Activated T-helper 1 cell treated with anti-CD3 and anti-CD28 coated beads, Interleukin-2, amount 50 U/mL, for 16 hours (primary cell): Measurements from ENCODE around the gene NR2F2.

Experiments
- DNase-seq, 2 donors: peaks; one replicate each; pipeline ENCODE4 v3.0.0-alpha.2; 2020; ENCODE audit warnings: low read depth in 1 of 2, low spot score in 1 of 2

NR2F2 gene

GRCh38 chr15:96341513-96342405 lies 11.3 kb downstream of the NR2F2 start:
- DNase-seq, result no peak

DNA sequence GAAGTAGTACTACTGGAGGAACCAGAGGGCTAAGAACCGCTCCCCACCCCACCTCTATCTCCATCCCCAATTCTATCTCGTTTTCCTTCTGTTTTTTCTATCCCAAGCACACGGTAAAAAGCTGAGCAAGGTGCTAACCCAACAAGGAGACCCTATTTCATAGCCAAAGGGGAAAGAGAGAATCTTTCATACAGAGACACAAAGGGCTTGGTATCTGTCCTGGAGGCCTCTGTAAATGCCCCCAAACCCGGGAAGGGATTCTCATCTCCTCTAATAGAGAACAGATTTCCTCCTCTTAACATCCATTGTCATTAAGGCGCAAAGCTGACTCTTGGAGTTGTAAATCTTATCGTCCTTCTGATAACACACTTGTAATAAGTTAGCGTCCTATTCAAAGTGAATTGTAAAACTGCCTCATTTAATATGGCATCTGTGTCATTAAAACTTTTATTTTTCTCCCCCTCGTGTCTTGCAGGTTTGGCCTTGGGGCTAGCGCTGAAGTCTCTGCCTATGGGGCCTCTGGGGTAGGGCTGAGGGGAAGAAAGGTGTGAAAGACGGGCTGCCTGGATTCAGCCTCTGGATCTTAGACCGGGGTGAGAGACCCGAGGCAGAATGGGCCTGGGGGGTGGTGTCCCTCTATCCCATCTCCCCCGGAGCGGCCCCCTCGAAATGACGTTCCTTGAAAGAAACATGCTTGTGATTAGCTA lies 12.1 kb downstream of the NR2F2 start:
- DNase-seq, result no peak

DNA sequence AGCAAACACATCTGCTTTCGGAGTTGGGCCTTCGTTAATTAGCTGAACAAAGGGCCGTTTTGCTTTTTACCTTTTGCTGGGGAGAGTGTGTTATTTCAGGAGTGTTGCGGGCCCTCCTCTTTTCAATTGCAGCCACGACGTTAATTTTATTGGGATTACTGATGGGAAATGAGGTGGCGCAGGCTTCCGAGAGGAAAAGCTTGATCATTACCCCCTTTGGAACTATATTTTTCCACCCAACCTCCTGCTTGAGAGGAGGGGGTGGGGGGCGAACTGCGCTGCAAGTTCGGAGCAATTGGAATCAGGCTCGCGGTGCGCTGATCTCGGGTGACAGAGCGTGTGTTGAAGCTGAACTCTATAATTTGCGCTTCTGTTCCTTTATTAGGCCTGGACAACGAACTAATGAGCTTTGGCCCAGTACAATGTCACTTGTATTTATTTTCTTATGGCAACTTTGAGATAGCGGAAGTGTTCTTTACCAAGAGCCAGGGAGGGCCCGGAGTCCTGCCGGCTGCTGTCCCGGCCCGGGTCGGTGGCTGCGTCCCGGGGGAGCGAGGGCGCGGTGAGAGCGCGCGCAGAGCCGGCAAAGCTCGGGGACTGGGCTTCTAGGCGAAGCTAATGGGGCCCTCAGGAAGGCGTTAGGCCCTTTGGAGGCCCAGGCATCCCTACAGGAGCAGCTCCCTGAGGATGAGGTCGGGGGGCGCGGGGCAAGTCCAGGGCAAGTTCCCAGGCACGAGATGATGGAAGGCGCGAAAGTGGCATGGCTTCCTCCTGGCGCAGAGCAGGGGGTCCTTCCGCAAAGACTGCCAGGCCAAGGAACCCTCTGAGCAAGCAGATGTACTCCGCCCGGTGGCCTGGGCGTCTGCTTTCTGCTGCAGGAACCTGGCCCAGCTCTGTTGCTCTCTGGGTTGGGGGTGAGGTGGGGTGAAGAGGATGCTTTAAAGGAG lies 12.9 kb downstream of the NR2F2 start:
- no peak for DNase-seq

GRCh38 chr15:96344060-96344705 lies 13.7 kb downstream of the NR2F2 start:
- no peak for DNase-seq

DNA sequence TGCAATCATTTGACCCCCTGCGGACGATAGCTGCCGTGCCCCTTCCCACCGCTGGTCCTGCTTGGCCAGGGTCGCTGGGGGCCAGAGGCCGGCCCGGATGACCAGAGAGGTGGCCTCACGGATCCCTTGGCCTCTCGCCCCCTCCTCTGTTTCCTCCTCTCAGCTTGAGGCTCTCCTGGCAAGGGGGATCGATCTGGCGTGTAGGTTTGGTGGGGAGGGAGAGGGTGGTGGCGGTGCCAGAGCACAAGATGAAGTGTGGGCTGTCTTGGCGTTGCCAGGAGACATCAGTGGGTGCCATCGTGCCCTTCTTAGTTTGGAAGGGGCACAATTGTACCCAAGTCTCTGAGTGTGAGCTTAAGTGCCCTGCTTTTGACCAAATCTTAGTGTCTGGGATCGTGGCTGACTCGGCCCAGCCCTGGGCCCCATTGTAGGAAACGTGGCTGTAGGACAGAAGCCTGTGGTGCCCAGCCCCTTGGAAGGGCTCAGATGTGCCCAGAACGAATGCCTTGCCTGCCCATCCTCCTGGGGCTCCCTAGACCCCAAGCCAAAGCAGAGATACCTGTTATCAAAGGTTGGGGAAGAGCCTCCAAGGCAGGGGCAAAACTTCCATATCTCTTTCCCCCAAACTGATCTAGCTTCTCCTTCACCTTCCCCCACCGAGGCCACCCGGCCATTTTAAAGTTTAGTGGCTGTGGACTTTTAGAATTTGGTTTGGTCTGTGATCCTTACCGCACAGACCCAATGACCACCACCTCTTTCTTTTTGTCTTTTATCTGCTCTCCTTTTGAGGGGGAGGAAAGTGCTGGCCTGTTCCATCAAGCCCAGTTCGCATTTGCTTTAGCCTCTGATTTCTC lies 14.4 kb downstream of the NR2F2 start:
- no peak for DNase-seq

- no peak for DNase-seq
Observed at GRCh38 chr15:96345560-96346399, 15.3 kb downstream of the NR2F2 start.

DNA sequence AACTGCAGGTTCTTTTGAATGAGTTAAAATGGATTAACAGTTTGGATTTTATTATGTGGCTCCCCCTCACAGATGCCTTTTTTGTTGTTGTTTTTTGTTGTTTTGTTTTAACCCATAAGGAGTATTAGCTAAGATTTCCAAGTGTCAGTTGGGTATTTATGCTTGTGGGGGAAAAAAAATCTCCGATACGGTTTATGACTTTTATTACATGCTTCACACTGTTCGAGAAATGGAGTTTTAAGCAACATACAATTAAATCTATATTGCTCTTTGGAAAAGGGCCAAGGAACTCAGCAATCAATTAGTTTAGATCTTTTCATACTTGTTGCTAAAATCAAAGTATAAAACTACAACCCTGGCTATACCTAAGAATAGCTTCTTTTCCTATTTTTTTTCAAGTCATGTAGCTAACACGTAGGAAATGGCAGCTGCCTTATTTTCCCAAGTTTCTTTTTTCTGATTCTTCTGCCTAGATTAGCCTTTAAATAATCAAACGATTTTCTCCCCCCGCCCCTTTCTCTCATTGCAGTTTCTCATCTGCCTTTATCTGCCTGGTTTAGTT lies 16.0 kb downstream of the NR2F2 start:
- DNase-seq, result no peak

DNA sequence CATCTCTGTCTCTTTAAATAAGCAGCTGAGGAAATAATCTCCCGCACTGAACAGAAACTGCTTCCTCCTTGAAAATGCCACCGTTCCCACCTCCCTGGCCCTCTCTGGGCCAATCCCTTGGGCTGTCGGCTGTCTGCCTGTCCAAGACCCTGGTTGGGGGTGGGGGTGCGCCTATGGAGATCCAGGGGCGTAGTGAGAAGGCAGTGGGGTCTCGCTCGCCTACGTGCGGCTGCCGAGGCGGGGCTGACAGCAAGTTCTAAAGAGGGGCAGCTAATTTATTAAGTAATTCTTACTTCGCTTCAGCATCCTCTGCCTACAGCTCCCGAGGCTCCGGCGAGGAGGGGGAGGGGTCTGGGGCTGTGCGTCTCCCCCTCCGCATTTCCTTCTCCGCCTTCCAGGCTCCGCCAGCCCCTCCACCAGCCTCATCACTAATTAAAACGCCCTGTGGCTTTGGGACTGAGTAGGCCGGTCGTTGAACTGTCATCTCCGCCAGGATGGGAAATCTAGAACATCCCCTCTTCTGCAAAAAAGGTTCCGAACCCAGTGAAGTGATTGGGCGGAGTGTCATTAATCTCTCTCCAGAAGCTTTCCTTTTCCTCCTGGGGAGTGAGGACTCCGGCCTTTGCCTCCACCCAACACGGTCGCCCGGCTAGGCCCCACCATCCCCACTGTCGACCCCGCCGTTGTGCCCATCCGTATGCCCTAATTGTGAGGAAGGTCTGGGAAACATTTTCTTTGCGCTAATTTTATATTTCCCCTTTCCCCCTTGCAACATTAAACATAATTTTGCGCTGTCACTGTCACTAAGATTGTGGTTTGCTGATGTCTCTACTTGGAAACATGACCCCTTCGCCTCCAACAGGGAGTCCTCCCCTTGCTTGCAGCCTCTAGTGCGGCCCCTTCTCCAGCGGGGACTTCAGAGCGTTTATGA lies 16.9 kb downstream of the NR2F2 start:
- DNase-seq, result no peak

DNA sequence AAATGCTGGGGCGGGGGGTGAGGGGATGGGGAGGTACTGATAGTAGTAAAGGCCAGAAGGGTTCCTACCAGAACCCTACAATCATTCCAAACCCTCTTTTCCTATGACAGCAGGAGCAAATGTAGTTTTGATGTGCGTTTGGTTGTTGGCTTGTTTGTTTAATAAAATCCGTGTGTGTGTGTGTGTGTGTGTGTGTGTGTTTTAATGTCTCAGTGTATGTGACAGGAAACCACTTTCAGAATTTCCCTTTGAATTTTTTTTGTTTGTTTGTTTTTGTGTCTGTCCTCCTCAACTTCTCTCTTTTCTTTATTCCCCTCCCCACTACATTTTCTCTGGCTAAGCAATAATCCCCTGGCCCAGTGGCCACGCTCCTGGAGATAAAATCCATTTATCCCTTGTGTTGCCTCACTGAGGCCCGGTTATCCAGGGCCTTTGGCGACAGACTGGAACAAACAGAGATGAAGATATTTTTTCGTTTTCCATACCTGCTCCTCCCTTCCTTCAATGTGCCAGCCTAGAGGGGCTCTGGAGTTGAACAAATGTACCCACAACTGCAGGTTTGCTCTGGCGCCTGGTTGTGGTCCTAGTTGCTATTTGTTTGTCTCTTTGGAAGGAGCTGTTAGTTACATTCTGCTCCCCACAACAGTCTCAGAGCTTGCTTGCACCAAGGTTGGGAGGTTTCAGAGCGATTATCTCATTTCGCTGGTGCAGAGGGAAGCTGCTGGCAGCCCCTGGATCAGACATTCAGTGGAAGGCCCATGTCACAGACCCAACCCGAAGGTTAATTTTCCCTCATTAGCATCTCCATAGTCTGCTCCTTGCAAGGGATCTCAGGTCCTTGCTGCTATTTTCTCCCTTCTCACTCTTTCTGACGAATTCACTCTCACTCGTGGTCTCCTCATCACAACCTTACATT lies 17.9 kb downstream of the NR2F2 start:
- DNase-seq, result no peak

DNA sequence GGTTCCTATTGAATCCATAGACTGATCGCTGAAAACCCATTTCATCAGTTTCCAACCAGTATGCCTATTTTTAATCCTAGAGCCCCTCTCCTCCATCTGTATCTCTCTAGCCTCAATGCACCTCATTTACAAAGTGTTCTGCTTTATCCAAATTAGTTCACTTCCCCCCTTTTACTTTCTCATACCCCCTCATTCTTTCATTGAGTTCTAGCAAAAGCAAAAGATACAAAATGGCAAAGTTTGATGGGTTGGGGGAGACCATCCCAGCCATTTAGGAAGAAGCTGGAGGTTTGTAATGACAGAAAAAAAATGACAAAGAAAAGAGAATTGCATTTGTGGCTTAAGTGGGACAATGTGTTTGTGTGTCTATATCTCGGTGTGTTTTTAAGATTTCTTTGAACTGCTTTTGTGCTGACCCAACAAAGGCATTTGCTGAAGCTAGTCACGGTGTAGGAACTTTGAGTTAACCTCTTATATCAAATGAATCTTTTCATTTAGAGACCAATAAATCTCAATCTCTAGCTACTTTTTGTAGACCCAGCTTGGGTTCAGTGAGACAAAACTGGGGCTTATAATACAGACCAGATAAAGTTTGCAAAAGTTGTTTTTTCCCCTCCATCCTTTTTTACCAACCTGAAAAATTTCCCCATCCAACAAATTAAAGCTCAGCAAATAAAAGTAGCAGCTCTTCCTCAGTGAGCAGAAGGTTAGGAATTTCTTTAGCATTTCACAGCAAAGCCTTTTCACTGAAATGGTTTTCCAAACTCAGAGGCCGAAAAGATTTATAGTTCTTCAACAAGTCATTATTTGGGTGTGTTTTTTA lies 18.7 kb downstream of the NR2F2 start:
- no peak for DNase-seq

DNA sequence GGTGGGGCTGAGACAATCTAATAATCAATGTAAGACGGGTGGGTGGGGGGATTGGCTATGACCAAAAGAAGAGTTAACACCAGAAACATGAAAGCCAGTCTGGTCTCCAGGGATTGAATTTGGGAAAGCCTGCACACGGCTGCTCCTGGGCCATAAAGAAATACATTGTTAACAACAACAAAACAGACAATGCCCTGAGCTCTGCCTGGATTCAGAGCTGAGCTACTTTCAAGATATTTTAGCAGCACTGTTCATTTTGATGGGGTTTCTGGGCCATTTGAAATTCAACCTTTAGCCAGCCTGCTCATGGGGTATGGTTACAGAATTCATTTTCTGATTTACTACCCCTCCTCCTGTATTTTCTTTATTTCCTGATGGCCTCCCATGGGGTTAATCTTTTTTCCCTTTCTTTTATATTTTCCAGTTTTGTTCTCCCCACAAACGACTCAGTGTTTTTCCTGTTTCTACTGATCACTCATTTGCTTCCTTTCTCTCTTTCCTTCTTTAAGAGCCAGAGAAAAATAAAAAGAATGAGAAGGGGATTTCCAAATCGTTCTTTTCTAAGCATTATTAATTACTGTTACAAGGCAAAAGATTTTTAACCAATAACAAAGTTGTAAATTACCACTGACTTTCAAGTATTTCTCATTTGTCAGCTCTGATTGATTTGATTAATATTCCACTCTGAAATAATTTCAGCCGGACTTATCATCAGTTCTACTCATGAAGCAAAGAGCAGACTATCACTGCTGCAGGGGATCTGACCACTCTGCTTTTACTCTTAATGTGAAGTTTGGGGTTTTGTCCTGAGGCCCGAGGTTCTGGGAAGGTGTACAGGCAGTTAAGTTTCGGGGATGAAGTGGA lies 19.6 kb downstream of the NR2F2 start:
- no peak for DNase-seq

DNA sequence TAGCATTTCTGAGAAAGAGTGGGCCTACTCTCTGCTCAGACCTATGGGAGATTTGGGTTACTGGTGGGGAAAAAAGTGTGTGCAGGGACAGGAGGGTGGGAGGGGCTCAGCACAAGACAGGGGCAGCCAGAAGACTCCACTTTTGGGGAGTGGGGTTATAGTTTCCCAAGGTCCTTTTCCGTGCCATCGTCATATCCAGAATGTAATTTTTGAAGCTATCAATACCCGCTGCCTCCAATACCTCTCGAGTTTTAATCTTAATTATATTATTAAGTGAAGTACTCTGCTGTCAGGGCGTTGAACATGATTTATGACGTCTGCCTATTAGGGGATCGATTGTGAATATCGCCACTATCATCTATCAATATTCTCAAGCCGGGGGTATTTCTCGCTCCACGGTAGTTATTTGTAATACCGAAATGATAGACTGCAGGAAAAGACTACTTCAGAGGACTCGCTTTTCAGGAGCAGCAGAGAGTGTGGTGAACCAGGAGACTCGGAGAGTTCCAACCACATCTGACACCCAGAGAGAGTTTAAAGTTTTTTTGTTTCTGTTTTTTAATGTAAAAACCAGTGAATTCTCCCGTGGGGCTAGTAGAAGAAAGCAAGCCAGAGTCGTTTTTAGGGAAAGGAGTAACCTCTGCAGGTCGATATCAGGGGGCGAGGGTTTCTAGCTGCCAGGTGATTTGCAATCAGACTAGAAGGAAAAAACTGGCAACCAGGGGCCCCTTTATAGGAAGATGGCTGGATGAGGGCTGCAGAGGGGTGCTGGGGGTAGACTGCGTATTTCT lies 20.6 kb downstream of the NR2F2 start:
- no peak for DNase-seq

GRCh38 chr15:96351761-96352603 lies 21.5 kb downstream of the NR2F2 start:
- no peak for DNase-seq
